Stimulated activated naive CD8-positive, alpha-beta T cell treated with anti-CD3 and anti-CD28 coated beads, Interleukin-15, amount 100 ng/mL, for 72 hours (primary cell): ENCODE data around the gene MYO5A.
"Not testable (repeated sequence)": the region's sequence is repeated elsewhere in the genome, so short reads cannot be mapped to it uniquely, and the experiment has no call there.

Source experiments
- ATAC-seq: fragments of 150-1000 bp; cut with Tn5 transposase; 2 replicates; pipeline ENCODE4 v1.10.0; 2021; ENCODE audit warnings: mild to moderate bottlenecking, moderate library complexity
- DNase-seq, 2 donors: peaks; one replicate each; pipeline ENCODE4 v3.0.0; 2021 to 2022
- H3K27ac Mint-ChIP-seq, 2 donors: one replicate each; pipeline ENCODE4 v1.8.0; 2022; ENCODE audit warnings: mild to moderate bottlenecking in 2 of 2, mixed read lengths in 2 of 2, moderate library complexity in 2 of 2
- H3K27me3 Mint-ChIP-seq: one replicate; pipeline ENCODE4 v1.8.0; 2022; ENCODE audit warnings: mixed read lengths
- H3K4me1 Mint-ChIP-seq: one replicate; pipeline ENCODE4 v1.8.0; 2022; ENCODE audit warnings: mild to moderate bottlenecking, mixed read lengths
- H3K4me3 Mint-ChIP-seq, 2 donors: one replicate each; pipeline ENCODE4 v1.8.0; 2022; ENCODE audit warnings: mild to moderate bottlenecking in 2 of 2, mixed read lengths in 2 of 2, moderate library complexity in 1 of 2
- H3K9me3 Mint-ChIP-seq, 2 donors: one replicate each; pipeline ENCODE4 v1.8.0; 2022; ENCODE audit warnings: mixed read lengths in 2 of 2

MYO5A gene

DNA sequence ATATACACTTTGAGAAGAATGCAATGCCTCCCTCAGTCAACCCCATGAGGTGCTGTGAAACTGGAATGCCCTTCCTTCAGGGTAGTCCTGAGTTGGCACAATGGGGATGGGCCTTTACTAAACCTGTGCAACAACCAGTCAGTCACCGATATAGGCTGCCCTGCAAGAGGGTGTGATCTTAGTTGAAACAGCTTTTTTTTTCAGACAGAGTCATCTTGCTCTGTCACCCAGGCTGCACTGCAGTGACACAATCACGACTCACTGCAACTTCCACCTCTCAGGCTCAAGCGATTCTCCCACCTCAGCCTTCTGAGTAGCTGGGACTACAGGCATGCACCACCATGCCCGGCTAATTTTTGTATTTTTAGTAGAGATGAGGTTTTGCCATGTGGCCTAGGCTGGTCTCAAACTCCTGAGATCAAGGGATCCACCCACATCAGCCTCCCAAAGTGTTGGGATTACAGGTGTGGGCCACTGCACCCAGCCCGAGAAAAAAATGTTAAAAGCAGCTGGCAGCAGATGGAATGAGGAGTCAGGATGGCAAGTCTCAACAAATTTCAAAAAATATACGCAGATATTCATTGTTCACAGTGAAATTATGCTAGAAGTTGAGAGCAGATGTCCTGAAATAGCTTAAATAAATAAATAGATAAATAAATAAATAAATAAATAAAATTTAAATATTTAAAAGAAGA lies 31.8 kb downstream of the MYO5A start:
- no peak overlapping the region for H3K4me3 Mint-ChIP-seq
- no peaks in the 10 kb centered on the region for H3K9me3 Mint-ChIP-seq
- DNase-seq = peak in 1 of 2 donors; percentile 41
- H3K27me3 Mint-ChIP-seq = no peaks in the 10 kb centered on the region
- H3K4me1 Mint-ChIP-seq = peaks cover 10% of the 10 kb centered on the region
- ATAC-seq = peak; percentile 97
- H3K27ac Mint-ChIP-seq = no peak overlapping the region

DNA sequence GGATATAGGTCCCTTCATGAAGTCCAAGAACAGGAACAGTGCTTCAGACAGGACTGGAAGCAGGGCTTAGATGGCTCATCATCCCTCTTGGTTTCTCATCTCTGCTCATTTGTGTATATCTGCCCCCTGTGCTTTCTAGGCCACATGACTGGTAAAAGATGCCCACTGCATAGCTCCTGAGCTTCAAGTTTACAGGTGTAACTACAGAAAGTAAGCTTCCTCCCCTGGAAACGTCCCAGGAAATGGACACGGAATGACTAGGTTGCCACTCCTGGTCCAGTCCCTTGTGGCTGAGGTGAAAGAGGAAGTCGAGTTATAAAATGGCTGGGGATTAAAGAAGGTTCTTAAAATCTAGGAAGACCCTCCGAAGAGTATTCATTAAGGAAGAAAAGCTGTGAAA lies 32.5 kb downstream of the MYO5A start:
- DNase-seq (no peak), ATAC-seq (no peak)
- H3K9me3 Mint-ChIP-seq = no peaks in the 10 kb centered on the region
- H3K27ac Mint-ChIP-seq = no peak overlapping the region
- peaks cover 10% of the 10 kb centered on the region for H3K4me1 Mint-ChIP-seq
- no peak overlapping the region for H3K4me3 Mint-ChIP-seq
- no peaks in the 10 kb centered on the region for H3K27me3 Mint-ChIP-seq

- no peak overlapping the region for H3K27ac Mint-ChIP-seq
- DNase-seq = no peak
- H3K9me3 Mint-ChIP-seq = no peaks in the 10 kb centered on the region
- H3K4me3 Mint-ChIP-seq = no peak overlapping the region
- peaks cover 10% of the 10 kb centered on the region for H3K4me1 Mint-ChIP-seq
- no peaks in the 10 kb centered on the region for H3K27me3 Mint-ChIP-seq
- no peak for ATAC-seq
Observed at GRCh38 chr15:52495125-52495524, 33.6 kb downstream of the MYO5A start.

- DNase-seq = no peak
- Mint-ChIP-seq H3K9me3 (no peaks in the 10 kb centered on the region), H3K4me3 (no peak overlapping the region), H3K27ac (no peak overlapping the region), H3K4me1 (peaks cover 19% of the 10 kb centered on the region), H3K27me3 (no peaks in the 10 kb centered on the region)
- ATAC-seq = no peak
Observed at GRCh38 chr15:52493968-52494367, 34.7 kb downstream of the MYO5A start.

DNA sequence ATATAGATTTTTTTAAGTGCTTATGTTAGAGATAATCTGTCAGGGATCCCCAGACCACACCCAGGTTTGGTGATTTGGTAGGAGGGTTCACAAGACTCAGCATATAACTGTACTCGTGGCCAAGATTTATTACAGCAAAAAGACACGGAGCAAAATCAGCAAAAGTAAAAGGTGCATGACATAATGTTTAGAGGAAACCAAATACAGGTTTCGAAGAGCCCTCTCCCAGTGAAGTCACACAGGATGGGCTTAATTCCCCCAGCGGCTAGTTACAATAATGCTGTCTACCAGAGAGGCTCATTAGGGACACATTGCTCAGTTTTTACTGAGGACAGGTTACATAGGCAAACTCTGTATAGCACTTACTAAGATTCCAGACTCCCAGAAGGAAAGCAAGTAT lies 36.5 kb downstream of the MYO5A start:
- H3K27me3 Mint-ChIP-seq = no peaks in the 10 kb centered on the region
- ATAC-seq = no peak
- H3K9me3 Mint-ChIP-seq = no peaks in the 10 kb centered on the region
- H3K4me1 Mint-ChIP-seq = peaks cover 28% of the 10 kb centered on the region
- no peak overlapping the region for H3K27ac Mint-ChIP-seq
- no peak for DNase-seq
- H3K4me3 Mint-ChIP-seq = no peak overlapping the region

GRCh38 chr15:52491472-52491871 lies 37.2 kb downstream of the MYO5A start:
- DNase-seq (no peak), ATAC-seq (no peak)
- no peak overlapping the region for H3K27ac Mint-ChIP-seq
- no peak overlapping the region for H3K4me3 Mint-ChIP-seq
- H3K4me1 Mint-ChIP-seq = peaks cover 29% of the 10 kb centered on the region
- no peaks in the 10 kb centered on the region for H3K9me3 Mint-ChIP-seq
- no peaks in the 10 kb centered on the region for H3K27me3 Mint-ChIP-seq

- Mint-ChIP-seq H3K4me1 (peaks cover 25% of the 10 kb centered on the region), H3K27ac (peak overlapping the region in 1 of 2 donors; percentile 41)
- not testable (repeated sequence) for H3K9me3 Mint-ChIP-seq
Observed at GRCh38 chr15:52489430-52489829, 39.2 kb downstream of the MYO5A start.

GRCh38 chr15:52488830-52489229 lies 39.9 kb downstream of the MYO5A start:
- peaks cover 28% of the 10 kb centered on the region for H3K4me1 Mint-ChIP-seq
- H3K4me3 Mint-ChIP-seq = no peak overlapping the region
- H3K9me3 Mint-ChIP-seq = no peaks in the 10 kb centered on the region
- no peak for ATAC-seq
- H3K27ac Mint-ChIP-seq = no peak overlapping the region
- DNase-seq = no peak
- no peaks in the 10 kb centered on the region for H3K27me3 Mint-ChIP-seq

More at GRCh38 chr15:52489430-52489829, 39.2 kb downstream of the MYO5A start:
- not testable (repeated sequence) for H3K27me3 Mint-ChIP-seq, ATAC-seq, H3K4me3 Mint-ChIP-seq, DNase-seq

GRCh38 chr15:52486003-52486996 lies 42.4 kb downstream of the MYO5A start:
- H3K27ac Mint-ChIP-seq = peak overlapping the region in 1 of 2 donors; percentile 63
- H3K27me3 Mint-ChIP-seq = no peaks in the 10 kb centered on the region
- no peaks in the 10 kb centered on the region for H3K9me3 Mint-ChIP-seq
- H3K4me3 Mint-ChIP-seq = no peak overlapping the region
- ATAC-seq (no peak), DNase-seq (no peak)
- peaks cover 53% of the 10 kb centered on the region for H3K4me1 Mint-ChIP-seq

- no peaks in the 10 kb centered on the region for H3K9me3 Mint-ChIP-seq
- H3K27ac Mint-ChIP-seq = no peak overlapping the region
- DNase-seq (no peak), ATAC-seq (no peak)
- H3K27me3 Mint-ChIP-seq = no peaks in the 10 kb centered on the region
- H3K4me1 Mint-ChIP-seq = peaks cover 62% of the 10 kb centered on the region
- H3K4me3 Mint-ChIP-seq = no peak overlapping the region
Observed at GRCh38 chr15:52485290-52485689, 43.4 kb downstream of the MYO5A start.

- H3K4me1 Mint-ChIP-seq = peaks cover 57% of the 10 kb centered on the region
- H3K27ac Mint-ChIP-seq = no peak overlapping the region
- H3K27me3 Mint-ChIP-seq = no peaks in the 10 kb centered on the region
- DNase-seq = no peak
- ATAC-seq = peak; percentile 45
- H3K9me3 Mint-ChIP-seq = no peaks in the 10 kb centered on the region
- H3K4me3 Mint-ChIP-seq = peak overlapping the region in 1 of 2 donors; percentile 34
Observed at GRCh38 chr15:52483707-52484106, 45.0 kb downstream of the MYO5A start.

- Mint-ChIP-seq H3K4me1 (peaks cover 56% of the 10 kb centered on the region), H3K27me3 (no peaks in the 10 kb centered on the region), H3K9me3 (no peaks in the 10 kb centered on the region), H3K27ac (peak overlapping the region; percentile 13 to 79), H3K4me3 (peak overlapping the region in 1 of 2 donors; percentile 64)
- DNase-seq = peak; percentile 44 to 53
- ATAC-seq = peak; percentile 100
Observed at GRCh38 chr15:52481915-52482314, 46.8 kb downstream of the MYO5A start.

DNA sequence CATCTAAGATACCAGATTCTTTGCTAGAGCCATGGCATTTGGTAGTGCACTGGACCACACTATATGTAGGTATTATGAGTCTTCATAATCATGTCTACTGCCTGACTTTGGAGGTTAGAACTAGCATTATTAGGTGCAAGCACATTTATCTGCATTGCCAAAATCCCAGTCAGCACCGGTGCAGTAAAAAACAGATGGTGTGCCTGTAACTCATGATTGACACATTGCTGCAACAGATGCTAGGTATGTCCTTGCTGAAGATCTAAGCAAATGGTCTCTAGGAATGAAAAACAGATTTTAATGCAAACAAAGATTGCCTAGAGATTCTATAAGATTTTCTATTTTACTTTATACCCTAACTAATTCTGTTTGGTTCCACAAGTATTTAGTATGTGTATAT lies 47.7 kb downstream of the MYO5A start:
- ATAC-seq (no peak), DNase-seq (no peak)
- H3K9me3 Mint-ChIP-seq = no peaks in the 10 kb centered on the region
- H3K27me3 Mint-ChIP-seq = no peaks in the 10 kb centered on the region
- H3K27ac Mint-ChIP-seq = no peak overlapping the region
- H3K4me1 Mint-ChIP-seq = peaks cover 53% of the 10 kb centered on the region
- H3K4me3 Mint-ChIP-seq = no peak overlapping the region

GRCh38 chr15:52466716-52467115 lies 62.0 kb downstream of the MYO5A start:
- DNase-seq = no peak
- Mint-ChIP-seq H3K4me1 (peaks cover 37% of the 10 kb centered on the region), H3K4me3 (no peak overlapping the region), H3K27me3 (no peaks in the 10 kb centered on the region), H3K27ac (no peak overlapping the region), H3K9me3 (no peaks in the 10 kb centered on the region)
- no peak for ATAC-seq

DNA sequence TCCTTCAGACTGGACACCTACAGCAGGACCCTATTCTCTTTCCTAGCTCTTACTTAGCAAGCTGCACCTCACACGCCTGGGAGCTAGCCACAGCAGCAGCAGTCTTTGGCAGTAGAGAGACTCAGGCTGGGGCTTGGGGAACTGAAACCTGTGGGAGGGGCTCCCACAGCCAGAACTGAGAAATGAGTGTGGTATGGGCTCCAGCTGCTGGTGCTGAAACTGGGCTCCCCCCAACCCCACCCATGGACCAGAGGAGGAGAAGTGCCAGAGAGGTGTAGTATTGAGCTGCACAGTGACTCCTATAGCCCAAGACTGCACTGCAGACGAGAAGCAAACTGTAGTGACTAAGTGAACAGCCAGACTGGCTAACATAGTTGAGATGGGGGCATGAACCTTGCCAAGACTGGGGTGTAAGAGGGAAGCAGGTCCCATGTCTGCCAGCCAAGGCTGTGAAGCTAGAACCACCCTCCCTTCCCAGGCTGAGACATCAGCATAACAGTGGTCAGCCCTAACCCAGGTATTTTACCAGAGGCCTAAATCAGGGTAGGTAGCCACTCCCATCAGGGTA lies 62.5 kb downstream of the MYO5A start:
- peak; percentile 52 to 56 for DNase-seq
- peak overlapping the region in 1 of 2 donors; percentile 21 for H3K4me3 Mint-ChIP-seq
- H3K27me3 Mint-ChIP-seq = no peaks in the 10 kb centered on the region
- H3K4me1 Mint-ChIP-seq = peaks cover 37% of the 10 kb centered on the region
- no peaks in the 10 kb centered on the region for H3K9me3 Mint-ChIP-seq
- ATAC-seq = peak; percentile 89
- no peak overlapping the region for H3K27ac Mint-ChIP-seq

- Mint-ChIP-seq H3K27me3 (no peaks in the 10 kb centered on the region), H3K4me3 (no peak overlapping the region), H3K4me1 (peaks cover 37% of the 10 kb centered on the region), H3K9me3 (no peaks in the 10 kb centered on the region), H3K27ac (peak overlapping the region; percentile 39 to 90)
- ATAC-seq (peak; percentile 85), DNase-seq (no peak)
Observed at GRCh38 chr15:52464478-52464877, 64.2 kb downstream of the MYO5A start.
